CD4-positive, alpha-beta T cell treated with Interleukin-2 at 100 ng/mL for 4 hours (primary cell): ENCODE measurements around the gene FAM200B.
"Not testable (repeated sequence)": the region's sequence is repeated elsewhere in the genome, so short reads cannot be mapped to it uniquely, and the experiment has no call there.

Experiments used
- DNase-seq: peaks from one replicate; pipeline ENCODE4 v3.0.0-alpha.2; 2020; ENCODE audit warnings: low spot score

Gene FAM200B

GRCh38 chr4:15696866-15697265 is 15.2 kb downstream of the FAM200B start:
- DNase-seq = no peak

- peak; percentile 40 for DNase-seq
Measured at GRCh38 chr4:15702941-15703403, 21.3 kb downstream of the FAM200B start, which contains the start of gene BST1. Gene BST1 (plus strand): TSS chr4:15703065. CDS start chr4:15703145, 80 bp downstream.

GRCh38 chr4:15703439-15703838 is 21.8 kb downstream of the FAM200B start:
- no peak for DNase-seq

- DNase-seq = no peak
Measured at GRCh38 chr4:15704129-15704528, 22.5 kb downstream of the FAM200B start.

GRCh38 chr4:15706646-15707362 is 25.2 kb downstream of the FAM200B start:
- DNase-seq = no peak

- no peak for DNase-seq
Measured at GRCh38 chr4:15707363-15707715, 25.7 kb downstream of the FAM200B start.

- DNase-seq = no peak
Measured at GRCh38 chr4:15711762-15712161, 30.1 kb downstream of the FAM200B start.

GRCh38 chr4:15712214-15712613 is 30.6 kb downstream of the FAM200B start:
- DNase-seq = no peak

GRCh38 chr4:15714141-15714540 is 32.5 kb downstream of the FAM200B start:
- DNase-seq = no peak

- no peak for DNase-seq
Measured at GRCh38 chr4:15714646-15715435, 33.2 kb downstream of the FAM200B start.

GRCh38 chr4:15716115-15716514 is 34.5 kb downstream of the FAM200B start:
- DNase-seq = no peak

- DNase-seq = no peak
Measured at GRCh38 chr4:15717086-15717485, 35.5 kb downstream of the FAM200B start.

- no peak for DNase-seq
Measured at GRCh38 chr4:15717657-15718416, 36.2 kb downstream of the FAM200B start.

GRCh38 chr4:15718465-15718864 is 36.8 kb downstream of the FAM200B start:
- no peak for DNase-seq

- no peak for DNase-seq
Measured at GRCh38 chr4:15718959-15719358, 37.3 kb downstream of the FAM200B start.

GRCh38 chr4:15719506-15719905 is 37.9 kb downstream of the FAM200B start:
- no peak for DNase-seq

GRCh38 chr4:15720851-15721250 is 39.2 kb downstream of the FAM200B start:
- DNase-seq = no peak

GRCh38 chr4:15725608-15726007 is 44.0 kb downstream of the FAM200B start:
- DNase-seq = no peak

GRCh38 chr4:15729910-15730533 is 48.4 kb downstream of the FAM200B start:
- DNase-seq = peak; percentile 67

- not testable (repeated sequence) for DNase-seq
Measured at GRCh38 chr4:15733061-15733460, 51.4 kb downstream of the FAM200B start.

- no peak for DNase-seq
Measured at GRCh38 chr4:15735536-15735935, 53.9 kb downstream of the FAM200B start.

- DNase-seq = no peak
Measured at GRCh38 chr4:15736514-15737050, 55.0 kb downstream of the FAM200B start.
